Measurements from ENCODE around the gene CORO2B.
"Not testable (repeated sequence)": the region's sequence is repeated elsewhere in the genome, so short reads cannot be mapped to it uniquely, and the experiment has no call there.

The CORO2B gene

GRCh38 chr15:68679961-68680371 is 101.2 kb downstream of the CORO2B start:
- no peak for DNase-seq

DNA sequence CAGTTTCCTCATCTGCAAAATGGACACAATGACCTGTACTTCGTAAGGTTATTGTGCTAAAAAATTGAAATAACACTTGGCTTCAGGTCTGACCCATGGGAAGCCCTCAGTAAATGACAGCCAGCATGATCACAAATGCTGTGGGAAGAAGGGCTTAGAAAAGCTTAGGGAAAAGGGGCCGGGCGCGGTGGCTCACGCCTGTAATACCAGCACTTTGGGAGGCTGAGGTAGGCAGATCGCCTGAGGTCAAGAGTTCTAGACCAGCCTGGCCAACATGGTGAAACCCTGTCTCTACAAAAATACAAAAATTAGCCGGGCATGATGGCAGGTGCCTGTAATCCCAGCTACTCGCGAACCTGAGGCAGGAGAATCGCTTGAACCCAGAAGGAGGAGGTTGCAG is 102.0 kb downstream of the CORO2B start:
- DNase-seq, result not testable (repeated sequence)

- no peak for DNase-seq
These were observed 103.0 kb downstream of the CORO2B start for GRCh38 chr15:68681836-68682235.

DNA sequence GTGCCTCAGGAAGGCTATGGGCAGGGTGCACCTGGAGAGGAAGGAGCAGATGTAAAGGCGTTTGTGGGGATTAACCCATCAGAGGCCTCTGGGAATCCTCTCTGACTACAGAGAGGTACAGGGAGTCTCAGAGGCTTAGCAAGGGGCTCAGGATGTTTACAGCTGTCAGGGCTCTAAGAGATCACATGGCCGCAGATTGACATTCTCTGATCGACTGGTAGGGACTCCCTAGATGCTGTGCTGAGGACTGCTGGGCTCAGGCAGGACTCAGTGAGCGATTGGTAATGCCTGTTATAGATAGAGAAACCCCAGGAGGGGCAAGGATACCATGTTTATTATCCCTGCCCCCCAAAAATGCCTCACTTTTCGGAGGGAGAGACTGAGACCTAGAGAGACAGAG is 103.5 kb downstream of the CORO2B start:
- DNase-seq, result no peak

DNA sequence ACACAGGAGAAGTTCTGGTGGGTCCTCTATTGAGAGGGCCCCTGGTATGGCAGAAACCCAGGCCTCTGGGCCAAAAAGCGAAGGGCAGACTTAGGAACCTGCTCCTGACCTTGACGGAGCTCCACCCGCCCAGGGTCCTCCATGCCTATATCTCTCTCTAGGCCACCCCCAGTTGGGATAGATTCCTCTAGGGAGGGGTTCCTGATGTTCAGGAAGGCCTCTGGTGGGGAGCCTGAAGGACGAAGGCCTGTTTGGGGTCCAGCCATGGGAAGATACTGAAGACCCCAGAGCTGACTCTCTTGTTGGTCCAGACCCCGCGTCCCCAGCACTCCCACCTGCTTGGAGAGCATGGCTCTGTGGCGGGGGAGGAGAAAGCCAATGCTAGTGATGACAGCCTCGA is 104.2 kb downstream of the CORO2B start:
- DNase-seq, result no peak

- no peak for DNase-seq
These were observed 104.8 kb downstream of the CORO2B start for GRCh38 chr15:68683551-68683950.

GRCh38 chr15:68684476-68684875 is 105.7 kb downstream of the CORO2B start:
- DNase-seq, result no peak

DNA sequence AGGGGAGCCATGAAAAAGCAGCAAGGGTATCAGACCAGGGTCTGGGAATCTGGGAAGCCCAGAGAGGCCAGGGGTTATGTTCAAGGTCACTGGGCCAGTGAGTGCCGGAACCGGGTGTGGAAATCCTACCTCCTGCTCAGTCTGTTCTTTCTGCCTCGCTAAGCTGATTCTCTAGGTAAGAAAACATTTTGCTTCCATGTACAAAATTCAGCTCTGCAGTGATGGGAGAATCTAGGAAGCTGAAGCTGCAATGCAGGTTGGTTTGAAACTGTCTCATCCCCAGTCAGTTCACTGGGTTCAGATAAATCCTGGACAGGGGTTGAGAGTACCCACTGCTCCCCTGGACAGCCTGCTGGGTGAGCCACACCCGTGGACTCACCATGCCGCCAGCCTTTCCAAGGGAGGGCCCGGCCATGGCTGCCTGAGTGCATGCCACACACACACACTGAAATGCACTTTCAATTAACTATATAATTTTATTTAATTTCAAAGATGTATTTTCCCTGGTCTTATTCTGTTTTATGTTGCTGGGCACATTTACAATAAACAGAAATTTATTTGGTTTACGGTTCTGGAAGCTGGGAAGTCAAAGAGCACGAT is 108.4 kb downstream of the CORO2B start:
- DNase-seq, result no peak

GRCh38 chr15:68691705-68692104 is 112.9 kb downstream of the CORO2B start:
- DNase-seq, result no peak

GRCh38 chr15:68693071-68693470 is 114.3 kb downstream of the CORO2B start:
- no peak for DNase-seq

GRCh38 chr15:68694111-68694510 is 115.3 kb downstream of the CORO2B start:
- no peak for DNase-seq

- DNase-seq, result no peak
These were observed 116.3 kb downstream of the CORO2B start for GRCh38 chr15:68695061-68695595.

- no peak for DNase-seq
These were observed 117.9 kb downstream of the CORO2B start for GRCh38 chr15:68696414-68697363.

DNA sequence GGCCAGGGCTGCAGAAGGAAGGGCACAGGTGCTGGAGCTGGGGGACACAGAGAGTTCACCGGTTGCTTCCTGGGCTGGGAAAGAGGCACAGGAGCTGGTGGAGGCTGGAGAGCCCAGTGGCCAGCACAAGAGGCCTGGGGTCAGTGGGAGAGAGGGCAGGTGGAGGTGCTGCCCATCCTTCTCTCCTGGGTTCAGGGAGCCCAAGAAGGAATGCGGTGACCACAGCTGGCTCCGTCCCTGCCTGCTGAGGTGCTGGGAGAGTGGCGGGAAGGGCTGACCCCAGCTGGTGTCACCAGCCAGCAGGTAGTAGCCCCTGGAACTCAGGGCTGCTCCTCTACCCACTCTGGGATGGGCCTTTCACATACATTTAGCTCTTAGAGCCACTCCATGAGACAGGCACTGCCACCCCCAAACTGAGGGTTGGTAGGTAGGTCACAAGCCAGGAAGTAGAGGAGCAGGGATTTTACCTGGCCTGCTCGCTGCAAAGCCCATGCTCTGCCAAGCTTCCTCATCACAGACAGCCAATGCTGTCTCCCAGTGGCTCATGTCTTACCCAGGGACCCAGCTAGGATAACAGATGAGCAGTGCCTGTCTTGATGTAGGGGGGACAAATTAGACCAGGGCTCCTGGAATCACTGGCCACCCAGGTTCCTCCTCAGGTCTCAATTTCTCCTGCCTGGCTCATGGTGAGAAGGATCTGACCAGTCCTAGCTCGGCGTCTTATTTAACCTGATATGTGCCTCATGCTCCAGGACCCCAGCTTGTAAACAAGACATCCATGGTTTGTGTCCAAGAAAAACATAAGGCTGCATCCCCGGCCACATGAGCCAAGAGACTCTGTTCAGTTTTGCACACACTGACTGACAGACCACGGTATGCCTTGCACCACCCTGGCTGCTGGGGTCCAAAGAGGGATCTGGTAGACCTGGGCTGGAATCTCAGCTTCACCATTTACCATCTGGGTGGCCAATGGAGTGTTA is 119.2 kb downstream of the CORO2B start:
- DNase-seq, result no peak

DNA sequence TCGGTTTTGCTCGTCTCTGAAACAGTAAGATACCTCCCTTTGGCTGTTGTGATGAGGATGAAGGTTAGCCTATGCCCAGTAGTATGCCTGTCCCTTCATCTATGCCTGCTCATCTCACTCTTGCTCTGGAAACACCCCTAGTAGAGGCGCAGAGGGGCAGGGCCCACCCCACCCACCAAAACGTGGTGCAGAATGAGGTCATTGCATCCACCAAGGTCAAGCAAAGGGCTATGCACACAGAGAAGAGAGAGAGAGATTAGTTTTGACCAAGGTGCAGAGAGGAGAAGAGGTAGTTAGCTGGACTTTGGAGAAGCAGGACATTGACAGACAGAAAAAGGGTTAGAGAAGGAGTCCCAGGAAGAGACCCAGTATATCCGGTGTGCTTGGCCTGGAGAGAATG is 119.9 kb downstream of the CORO2B start:
- DNase-seq, result no peak

- no peak for DNase-seq
These were observed 120.5 kb downstream of the CORO2B start for GRCh38 chr15:68699124-68699880.

DNA sequence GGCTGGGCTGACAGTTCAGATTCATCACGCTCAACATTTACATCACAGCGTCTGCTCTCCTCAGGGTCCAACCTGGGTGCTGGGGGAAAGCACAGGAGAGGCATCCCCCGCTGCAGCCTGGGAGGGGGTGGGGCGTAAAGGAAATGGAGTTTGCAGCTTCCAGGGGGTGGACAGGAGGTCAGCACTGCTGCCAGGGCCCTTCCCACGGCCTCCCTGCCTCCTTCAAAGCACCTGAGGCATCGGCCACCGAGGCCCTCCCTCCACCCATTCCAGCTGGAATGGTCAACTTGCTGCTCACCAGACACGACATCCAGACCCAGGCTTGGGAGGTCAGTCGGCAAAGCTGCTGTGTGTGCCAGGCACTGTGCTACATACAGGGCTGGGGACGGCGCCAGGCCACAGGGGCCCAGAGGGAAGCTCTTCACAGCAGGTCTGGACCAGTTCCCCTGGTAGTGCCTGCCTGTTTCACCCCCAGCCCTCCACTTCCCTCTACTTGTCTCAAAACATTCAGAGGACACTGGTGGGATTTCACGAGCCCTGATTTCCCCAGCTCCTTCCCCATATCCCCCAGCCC is 121.2 kb downstream of the CORO2B start:
- DNase-seq, result no peak

- DNase-seq, result no peak
These were observed 121.8 kb downstream of the CORO2B start for GRCh38 chr15:68700455-68701123.

DNA sequence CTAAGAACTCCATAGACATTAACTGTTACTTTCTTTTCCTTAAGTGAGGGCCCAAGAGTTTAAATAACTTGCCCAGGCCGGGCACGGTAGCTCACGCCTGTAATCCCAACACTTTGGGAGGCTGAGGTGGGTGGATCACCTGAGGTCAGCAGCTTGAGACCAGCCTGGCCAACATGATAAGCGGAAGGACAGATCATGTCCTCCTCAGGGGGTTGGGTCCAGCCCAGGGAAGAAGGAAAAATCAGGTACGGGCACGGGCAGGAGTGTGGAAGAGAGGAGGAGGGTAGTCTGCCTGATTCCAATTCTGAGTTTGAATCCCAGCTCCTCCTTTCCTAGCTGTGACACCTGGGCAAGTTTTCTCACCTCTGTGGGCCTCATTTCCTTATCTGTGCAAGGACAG is 123.1 kb downstream of the CORO2B start:
- no peak for DNase-seq

- DNase-seq, result no peak
These were observed 125.8 kb downstream of the CORO2B start for GRCh38 chr15:68704496-68705021.

DNA sequence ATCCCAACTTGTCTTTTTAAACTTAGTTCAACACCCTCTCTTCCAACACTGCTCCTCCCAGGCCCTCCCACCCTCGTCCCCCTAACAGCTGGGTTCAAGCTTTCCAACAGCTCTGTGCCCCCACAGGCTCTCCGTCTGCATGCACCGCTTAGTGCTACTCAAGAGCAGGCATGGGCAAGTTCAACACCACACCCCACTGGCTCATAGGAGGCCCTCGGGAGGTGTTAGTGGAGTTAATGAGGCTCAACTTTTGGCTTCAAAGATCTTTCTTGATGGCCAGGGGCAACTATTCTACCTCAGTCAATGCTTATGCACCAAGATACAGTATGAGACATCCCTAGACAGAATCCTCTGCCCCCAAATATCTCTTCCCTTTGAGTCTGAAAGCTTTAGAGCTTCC is 127.5 kb downstream of the CORO2B start:
- DNase-seq, result no peak
